NCI-H524 (cell line): ENCODE results near the gene FRMPD2.
A peak's percentile ranks its signal among the peaks of the same experiment; 100 is the strongest.
"Not testable (repeated sequence)": the region's sequence is repeated elsewhere in the genome, so short reads cannot be mapped to it uniquely, and the experiment has no call there.

Experiments
- DNase-seq, 2 experiments: peaks; one replicate each; lab custom pipeline; 2025; lab: John Stamatoyannopoulos, UW

Gene FRMPD2

GRCh38 chr10:48287417-48288391, 13.2 kb upstream of the FRMPD2 start:
- DNase-seq = peak; percentile 44 to 85

DNA sequence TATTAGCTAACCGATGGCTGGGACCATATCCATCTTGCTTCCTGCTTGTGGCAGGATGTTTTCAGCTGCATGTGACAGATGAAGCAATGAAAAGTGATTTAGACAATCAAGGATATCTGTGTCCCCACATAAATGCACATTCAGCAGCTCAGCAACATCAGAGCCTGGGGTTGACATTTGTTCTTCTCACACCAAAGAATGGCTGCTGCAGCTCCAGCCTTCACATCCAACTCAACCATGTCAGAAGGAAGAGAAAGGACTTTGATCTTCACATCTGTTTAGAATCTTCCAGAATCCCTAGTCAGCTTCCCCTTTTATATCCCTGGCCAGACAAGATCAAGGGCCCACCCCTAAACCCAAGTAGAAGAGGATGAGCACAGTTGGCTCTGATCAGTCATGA, 11.9 kb upstream of the FRMPD2 start:
- DNase-seq = no peak

GRCh38 chr10:48285710-48286109, 11.2 kb upstream of the FRMPD2 start:
- peak; percentile 37 to 71 for DNase-seq

DNA sequence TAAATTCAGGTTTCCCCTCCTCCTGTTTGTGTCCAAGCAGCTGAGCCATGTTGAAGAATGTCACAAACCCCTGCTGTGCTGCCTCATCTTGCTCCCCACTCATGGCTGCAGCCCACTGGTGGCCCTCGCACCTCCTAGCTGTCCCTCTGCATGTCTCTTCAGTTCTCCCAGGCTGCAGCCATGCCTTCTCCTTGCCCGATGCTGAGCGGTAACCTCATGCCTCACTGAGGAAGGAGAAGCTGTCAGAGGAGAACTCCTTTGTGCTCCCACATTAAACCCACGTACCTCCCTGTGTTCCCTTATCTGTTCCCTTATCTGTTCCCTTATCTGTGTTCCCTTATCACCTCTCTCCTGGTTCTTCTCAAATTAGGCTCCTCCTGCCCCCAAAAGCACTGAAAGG, 10.3 kb upstream of the FRMPD2 start:
- DNase-seq = no peak

- DNase-seq = no peak
Observed at GRCh38 chr10:48284002-48284546, 9.6 kb upstream of the FRMPD2 start.

GRCh38 chr10:48282829-48283228, 8.3 kb upstream of the FRMPD2 start:
- no peak for DNase-seq

- DNase-seq = not testable (repeated sequence)
Observed at GRCh38 chr10:48281697-48282096, 7.2 kb upstream of the FRMPD2 start.

- no peak for DNase-seq
Observed at GRCh38 chr10:48279081-48279751, 4.7 kb upstream of the FRMPD2 start.

- DNase-seq = no peak
Observed at GRCh38 chr10:48277093-48277492, 2.6 kb upstream of the FRMPD2 start.

GRCh38 chr10:48273741-48274140, 755 bp downstream of the FRMPD2 start:
- DNase-seq = no peak

- DNase-seq = no peak
Observed at GRCh38 chr10:48272682-48273081, 1.8 kb downstream of the FRMPD2 start.

DNA sequence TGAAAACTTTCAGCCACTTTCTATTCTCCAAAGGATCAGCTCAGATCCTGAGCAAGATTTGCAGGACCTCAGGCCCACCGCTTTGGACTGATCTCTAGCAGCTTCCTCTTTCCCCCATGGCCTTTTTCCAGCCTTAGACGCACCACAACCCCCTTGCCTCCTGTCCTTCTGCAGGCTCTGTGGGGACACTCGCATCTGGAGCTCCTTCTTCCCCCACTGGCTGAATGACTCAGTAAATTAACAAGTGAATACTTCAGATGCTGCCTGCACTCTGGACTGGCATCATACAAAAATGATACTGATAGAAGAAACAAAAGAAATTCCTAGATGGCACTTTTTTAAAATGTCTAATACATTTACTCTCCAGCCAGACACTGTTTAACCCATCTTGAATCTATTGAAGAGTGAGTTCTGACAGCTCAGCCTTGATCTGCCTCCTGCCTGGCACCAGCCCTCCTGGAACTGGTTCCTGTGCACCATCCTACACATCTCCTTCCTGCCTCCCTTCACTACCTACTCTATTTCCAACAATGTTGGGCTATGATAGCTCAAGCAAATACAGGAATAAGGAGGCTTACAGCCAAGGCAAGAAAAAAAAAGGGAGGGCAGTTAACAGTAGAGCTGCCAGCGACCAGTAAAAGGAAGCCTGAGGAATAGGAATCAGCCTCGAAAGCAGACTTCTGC, 3.3 kb downstream of the FRMPD2 start:
- DNase-seq = no peak

GRCh38 chr10:48266528-48266927, 8.0 kb downstream of the FRMPD2 start:
- no peak for DNase-seq

- DNase-seq = no peak
Observed at GRCh38 chr10:48258105-48258504, 16.4 kb downstream of the FRMPD2 start.

- no peak for DNase-seq
Observed at GRCh38 chr10:48257407-48257961, 17.0 kb downstream of the FRMPD2 start.

DNA sequence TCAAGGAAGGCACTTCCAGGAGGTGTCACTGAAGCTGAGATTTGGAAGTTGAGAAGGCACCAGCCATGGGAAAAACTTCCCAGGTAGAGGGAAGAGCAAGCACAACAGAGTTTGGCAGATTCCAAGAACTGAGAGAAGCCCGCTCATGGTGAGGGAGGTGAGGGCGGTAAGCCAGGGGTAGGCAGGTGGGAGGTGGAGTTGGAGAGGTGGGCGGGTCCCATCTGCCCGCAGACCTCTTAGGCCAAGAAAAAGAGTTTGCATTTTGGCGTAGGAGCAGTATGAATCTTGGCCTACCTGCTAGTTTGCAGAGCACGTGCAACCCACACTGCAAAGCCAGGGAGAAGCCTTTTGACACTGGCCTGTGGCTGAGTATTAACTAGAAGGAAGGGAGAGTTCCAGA, 18.8 kb downstream of the FRMPD2 start:
- no peak for DNase-seq

DNA sequence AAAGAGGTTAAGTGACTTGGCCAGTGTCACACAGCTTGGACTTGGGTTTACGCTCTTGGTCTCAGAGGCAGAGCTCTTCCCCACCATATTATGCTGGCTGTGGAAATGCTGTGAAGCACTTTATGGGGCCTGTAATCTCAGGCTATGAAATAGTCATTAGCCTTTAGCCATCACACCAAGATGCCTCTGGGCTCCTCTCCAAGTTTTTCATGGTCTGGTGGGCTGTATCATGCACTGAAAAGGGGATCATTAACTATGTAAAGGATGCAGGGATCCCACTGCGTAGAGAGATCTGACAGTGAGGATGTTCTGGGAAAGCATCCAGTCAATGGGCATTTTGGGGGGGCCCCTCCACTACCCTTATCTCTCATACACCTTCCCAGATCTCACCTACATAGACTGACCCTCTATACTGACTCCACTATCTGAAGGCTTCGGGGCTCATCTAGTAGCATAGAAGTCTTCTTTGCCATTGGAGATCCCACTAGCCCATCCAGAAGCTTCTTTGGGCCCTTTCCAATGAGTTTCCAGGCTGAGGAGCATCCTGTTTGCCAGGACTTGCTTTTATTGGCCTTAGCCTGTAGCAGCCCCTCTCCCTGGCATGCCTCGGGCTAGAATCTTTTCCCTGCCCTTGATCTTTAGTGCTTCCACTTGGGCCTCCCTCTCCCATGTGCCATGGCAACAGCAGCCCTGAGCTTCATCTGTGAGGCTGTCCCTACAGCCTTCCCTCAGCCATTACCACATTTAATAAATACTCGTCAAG, 19.6 kb downstream of the FRMPD2 start:
- no peak for DNase-seq

- DNase-seq = no peak
Observed at GRCh38 chr10:48253970-48254657, 20.4 kb downstream of the FRMPD2 start.

GRCh38 chr10:48252354-48252650, 22.2 kb downstream of the FRMPD2 start:
- DNase-seq = peak in 1 of 2 experiments; percentile 46

GRCh38 chr10:48251525-48252353, 22.8 kb downstream of the FRMPD2 start:
- no peak for DNase-seq
